ENCODE data around the gene FUT2.
"Not testable (repeated sequence)": the region's sequence is repeated elsewhere in the genome, so short reads cannot be mapped to it uniquely, and the experiment has no call there.

The FUT2 gene

GRCh38 chr19:48670699-48671445 lies 24.9 kb upstream of the FUT2 start:
- no peak for DNase-seq (ENCODE audit: low read depth in 3 of 3)

- no peak for DNase-seq (ENCODE audit: low read depth in 3 of 3)
Observed at GRCh38 chr19:48671446-48671995, 24.2 kb upstream of the FUT2 start.

GRCh38 chr19:48672994-48673393 lies 22.8 kb upstream of the FUT2 start, which contains the start of gene NTN5:
TSS of gene NTN5 (minus strand) at chr19:48673017. CDS start at chr19:48670986, 2,031 bp downstream.
- no peak for DNase-seq (ENCODE audit: low read depth in 3 of 3)

- no peak for DNase-seq (ENCODE audit: low read depth in 3 of 3)
Observed at GRCh38 chr19:48673436-48674100, 22.2 kb upstream of the FUT2 start.

- no peak for DNase-seq (ENCODE audit: low read depth in 3 of 3)
Observed at GRCh38 chr19:48674216-48674809, 21.5 kb upstream of the FUT2 start.

GRCh38 chr19:48674921-48675824 lies 20.6 kb upstream of the FUT2 start:
- DNase-seq (ENCODE audit: low read depth in 3 of 3), result peak; percentile 43 to 54 (median 47)

- no peak for DNase-seq (ENCODE audit: low read depth in 3 of 3)
Observed at GRCh38 chr19:48676487-48676886, 19.3 kb upstream of the FUT2 start.

- DNase-seq (ENCODE audit: low read depth in 3 of 3), result no peak
Observed at GRCh38 chr19:48676887-48677286, 18.9 kb upstream of the FUT2 start.

GRCh38 chr19:48678201-48678600 lies 17.6 kb upstream of the FUT2 start:
- DNase-seq (ENCODE audit: low read depth in 3 of 3), result no peak

- DNase-seq (ENCODE audit: low read depth in 3 of 3), result not testable (repeated sequence)
Observed at GRCh38 chr19:48680006-48680405, 15.8 kb upstream of the FUT2 start.

- DNase-seq (ENCODE audit: low read depth in 3 of 3), result no peak
Observed at GRCh38 chr19:48680436-48681126, 15.2 kb upstream of the FUT2 start.

- no peak for DNase-seq (ENCODE audit: low read depth in 3 of 3)
Observed at GRCh38 chr19:48681127-48681470, 14.7 kb upstream of the FUT2 start.

GRCh38 chr19:48683349-48683748 lies 12.4 kb upstream of the FUT2 start:
- no peak for DNase-seq (ENCODE audit: low read depth in 3 of 3)

GRCh38 chr19:48685583-48685982 lies 10.2 kb upstream of the FUT2 start:
- DNase-seq (ENCODE audit: low read depth in 3 of 3), result no peak

GRCh38 chr19:48686088-48686487 lies 9.7 kb upstream of the FUT2 start:
- no peak for DNase-seq (ENCODE audit: low read depth in 3 of 3)

- DNase-seq (ENCODE audit: low read depth in 3 of 3), result not testable (repeated sequence)
Observed at GRCh38 chr19:48686637-48687036, 9.1 kb upstream of the FUT2 start.

- no peak for DNase-seq (ENCODE audit: low read depth in 3 of 3)
Observed at GRCh38 chr19:48687776-48688175, 8.0 kb upstream of the FUT2 start.

- DNase-seq (ENCODE audit: low read depth in 3 of 3), result no peak
Observed at GRCh38 chr19:48689449-48689848, 6.3 kb upstream of the FUT2 start.

GRCh38 chr19:48693629-48694028 lies 2.1 kb upstream of the FUT2 start:
- DNase-seq (ENCODE audit: low read depth in 3 of 3), result not testable (repeated sequence)

GRCh38 chr19:48696353-48697010 lies 711 bp downstream of the FUT2 start:
- DNase-seq (ENCODE audit: low read depth in 3 of 3), result no peak

Measured in stimulated activated CD4-positive, alpha-beta T cell treated with anti-CD3 and anti-CD28 coated beads, TNF-alpha, amount 100 ng/mL, for 4 hours (primary cell).